ENCODE data around the gene PRAMEF17.
"Not testable (repeated sequence)": the region's sequence is repeated elsewhere in the genome, so short reads cannot be mapped to it uniquely, and the experiment has no call there.

The PRAMEF17 gene, protein sequence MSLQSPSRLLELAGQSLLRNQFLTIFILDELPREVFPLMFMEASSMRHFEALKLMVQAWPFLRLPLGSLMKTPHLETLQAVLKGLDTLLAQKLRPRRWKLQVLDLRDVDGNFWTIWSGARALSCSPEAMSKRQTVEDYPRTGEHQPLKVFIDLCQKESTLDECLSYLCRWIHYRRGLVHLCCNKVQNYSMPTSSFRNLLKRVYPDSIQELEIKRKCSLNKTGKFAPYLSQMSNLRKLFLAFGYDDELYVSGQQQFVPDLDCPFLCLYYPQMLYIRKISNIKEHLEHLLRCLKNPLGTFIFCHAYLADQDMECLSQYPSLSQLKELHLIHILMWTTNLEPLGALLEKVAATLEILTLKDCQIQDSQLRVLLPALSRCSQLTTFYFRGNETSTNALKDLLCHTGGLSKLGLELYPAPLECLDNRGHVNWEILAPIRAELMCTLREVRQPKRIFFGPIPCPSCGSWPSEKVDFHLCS

DNA sequence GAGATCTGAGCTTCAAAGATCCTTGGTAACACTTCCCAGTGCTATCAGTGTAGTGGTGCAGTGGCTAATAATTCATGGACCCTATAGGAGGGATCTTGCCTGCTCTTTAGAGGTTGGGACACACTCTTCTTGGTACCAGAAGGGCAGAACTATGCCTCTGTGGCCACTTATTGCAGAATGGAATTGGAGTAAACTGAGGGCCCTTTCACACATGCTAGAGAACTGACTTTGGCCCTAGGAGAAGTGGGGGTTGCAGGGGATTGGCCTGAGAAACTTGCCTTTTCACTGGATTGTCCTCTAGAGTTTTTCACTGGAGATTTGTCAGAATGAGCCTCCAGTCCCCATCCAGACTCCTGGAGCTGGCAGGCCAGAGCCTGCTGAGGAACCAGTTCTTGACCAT is at the start of gene PRAMEF17:
TSS of gene PRAMEF17 (plus strand) at position 301 of the 400 bp plus-strand sequence. CDS start at position 327, 26 bp downstream.
- not testable (repeated sequence) for DNase-seq

DNA sequence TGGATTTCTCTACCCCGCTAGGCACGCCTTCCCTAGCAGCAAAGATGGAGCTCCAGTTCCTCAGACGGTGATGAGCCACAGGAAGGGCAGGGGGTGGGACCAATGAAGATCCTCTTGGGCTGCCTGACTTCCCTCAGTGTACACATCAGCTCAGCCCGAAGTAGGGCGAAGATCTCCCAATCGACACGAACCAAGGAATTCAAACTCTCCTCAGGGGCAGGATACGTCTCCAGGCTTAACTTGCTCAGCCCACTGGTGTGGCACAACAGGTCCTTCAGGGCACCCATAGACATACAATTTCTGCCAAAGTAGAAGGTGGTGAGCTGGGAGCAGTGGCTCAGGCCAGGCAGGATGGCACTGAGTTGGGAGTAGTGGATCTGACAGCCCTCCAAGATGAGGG is 46.9 kb upstream of the PRAMEF17 start:
- not testable (repeated sequence) for DNase-seq

DNA sequence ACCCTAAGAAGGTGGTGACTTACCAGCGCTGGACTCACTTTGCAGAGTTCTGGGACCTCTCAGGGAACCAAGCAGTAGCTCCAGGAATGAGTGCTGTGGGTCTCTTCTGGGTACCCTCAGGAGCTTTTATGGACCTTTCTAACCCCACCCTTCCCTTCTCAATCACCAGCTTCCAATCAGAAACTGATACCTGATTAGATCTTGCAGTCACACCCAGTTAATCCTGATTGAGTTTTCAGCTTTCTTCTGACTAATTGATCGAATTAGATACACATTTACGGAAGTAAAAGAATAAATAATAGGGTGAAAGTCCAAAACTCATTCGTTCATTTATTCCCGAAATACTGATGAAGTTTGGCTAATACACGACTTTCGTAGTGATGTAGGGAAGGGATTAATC is 42.4 kb upstream of the PRAMEF17 start, which contains the start of gene PRAMEF14:
TSS of gene PRAMEF14 (minus strand) at position 101 of the 400 bp plus-strand sequence. CDS start 1,820 bp downstream, outside the sequence.
- not testable (repeated sequence) for DNase-seq

DNA sequence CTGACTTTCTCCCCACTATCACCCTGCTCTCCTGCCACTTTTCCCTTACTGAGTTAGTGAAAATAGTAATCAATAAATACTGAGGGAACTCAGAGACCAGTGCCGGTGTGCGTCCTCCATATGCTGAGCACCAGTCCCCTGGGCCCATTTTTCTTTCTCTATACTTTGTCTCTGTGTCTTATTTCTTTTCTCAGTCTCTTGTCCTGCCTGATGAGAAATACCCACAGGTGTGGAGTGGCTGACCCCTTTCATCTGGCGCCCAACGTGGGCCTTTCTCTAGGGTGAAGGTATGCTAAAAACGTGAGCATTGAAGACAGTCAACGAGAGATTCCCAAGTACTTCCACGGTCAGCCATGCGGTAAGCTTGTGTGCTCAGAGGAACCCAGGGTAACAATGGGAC is 36.0 kb upstream of the PRAMEF17 start:
- DNase-seq: not testable (repeated sequence)

DNA sequence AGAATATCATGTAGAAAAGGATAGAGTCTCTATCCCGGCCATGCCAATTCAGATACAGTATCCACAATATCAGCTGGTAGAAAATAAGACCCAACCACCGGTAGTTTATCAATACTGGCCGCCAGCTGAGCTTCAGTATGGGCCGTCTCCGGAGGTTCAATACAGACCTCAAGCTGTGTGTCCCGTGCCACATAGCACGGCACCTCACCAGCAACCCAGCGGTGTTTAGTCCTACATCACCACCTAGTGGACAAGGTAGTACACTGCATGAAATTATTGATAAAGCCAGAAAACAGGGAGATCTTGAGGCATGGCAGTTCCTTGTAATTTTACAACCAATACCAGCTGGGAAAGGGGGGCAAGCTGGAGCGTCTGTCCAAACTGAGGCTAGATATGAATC is 35.0 kb upstream of the PRAMEF17 start:
- DNase-seq: not testable (repeated sequence)

DNA sequence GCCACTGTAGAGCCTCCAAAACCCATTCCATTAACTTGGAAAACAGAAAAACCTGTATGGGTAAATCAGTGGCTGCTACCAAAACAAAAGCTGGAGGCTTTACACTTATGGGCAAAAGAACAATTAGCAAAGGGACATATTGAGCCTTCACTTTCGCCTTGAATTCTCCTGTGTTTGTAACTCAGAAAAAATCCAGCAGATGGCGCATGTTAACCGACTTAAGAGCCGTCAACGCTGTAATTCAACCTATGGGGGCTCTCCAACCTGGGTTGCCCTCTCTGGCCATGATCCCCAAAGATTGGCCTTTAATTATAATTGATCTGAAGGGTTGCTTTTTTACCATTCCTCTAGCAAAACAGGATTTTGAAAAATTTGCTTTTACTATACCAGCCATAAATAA is 32.7 kb upstream of the PRAMEF17 start:
- DNase-seq: not testable (repeated sequence)

DNA sequence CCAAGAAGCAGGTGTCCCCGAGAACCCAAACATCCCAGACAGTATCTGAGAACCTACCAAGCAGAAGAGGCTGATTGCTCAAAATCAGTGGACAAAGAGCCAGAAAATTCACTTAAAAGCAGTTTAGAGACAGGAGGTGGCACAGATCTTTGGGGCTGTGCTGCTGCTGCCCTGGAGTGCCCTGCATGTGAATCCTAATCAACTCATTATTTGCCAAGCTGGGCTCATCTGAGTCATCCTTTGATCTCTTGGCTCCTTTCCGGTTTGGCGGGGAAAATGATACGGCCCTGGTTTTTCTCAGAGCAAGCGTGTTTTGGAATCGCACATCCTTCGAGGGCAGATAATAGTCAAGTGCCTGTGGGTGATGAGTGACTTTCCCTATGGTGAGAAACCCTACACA is 27.1 kb upstream of the PRAMEF17 start:
- DNase-seq: not testable (repeated sequence)

DNA sequence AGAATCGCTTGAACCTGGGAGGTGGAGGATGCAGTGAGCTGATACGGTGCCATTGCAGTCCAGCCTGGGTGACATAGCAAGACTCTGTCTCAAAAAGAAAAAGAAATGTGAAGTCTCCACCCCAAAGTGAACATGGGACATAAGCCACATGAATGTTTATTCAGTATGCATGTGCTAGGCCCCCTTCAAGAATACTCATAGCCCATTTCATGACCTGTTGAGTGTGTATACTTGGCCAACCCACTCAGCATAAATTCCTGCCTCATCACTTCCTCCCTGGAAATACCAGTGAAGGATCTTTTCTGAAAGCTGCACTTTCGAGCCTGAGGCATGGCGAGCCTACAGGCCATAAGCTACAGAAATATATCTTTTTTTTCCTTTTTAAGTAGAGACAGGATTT is 24.5 kb upstream of the PRAMEF17 start:
- DNase-seq: not testable (repeated sequence)

DNA sequence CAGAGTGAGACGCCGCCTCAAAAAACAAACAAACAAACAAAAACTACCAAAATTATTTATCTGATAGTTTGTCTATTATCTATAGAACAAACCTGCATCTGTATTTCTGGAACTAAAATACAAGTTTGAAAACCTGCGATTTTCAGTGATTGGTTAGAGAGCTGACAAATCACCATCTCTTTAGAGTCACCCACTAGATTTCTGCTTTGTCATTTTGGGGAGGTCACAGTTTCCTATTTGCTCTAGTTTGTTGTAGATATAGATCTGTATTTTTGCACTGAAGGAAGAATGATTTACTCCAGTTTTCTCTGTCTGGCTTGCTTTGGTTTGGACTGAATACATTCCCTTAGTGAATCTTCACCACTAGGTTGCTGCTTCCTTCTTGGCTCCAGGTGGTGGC is 22.9 kb upstream of the PRAMEF17 start:
- DNase-seq: not testable (repeated sequence)

DNA sequence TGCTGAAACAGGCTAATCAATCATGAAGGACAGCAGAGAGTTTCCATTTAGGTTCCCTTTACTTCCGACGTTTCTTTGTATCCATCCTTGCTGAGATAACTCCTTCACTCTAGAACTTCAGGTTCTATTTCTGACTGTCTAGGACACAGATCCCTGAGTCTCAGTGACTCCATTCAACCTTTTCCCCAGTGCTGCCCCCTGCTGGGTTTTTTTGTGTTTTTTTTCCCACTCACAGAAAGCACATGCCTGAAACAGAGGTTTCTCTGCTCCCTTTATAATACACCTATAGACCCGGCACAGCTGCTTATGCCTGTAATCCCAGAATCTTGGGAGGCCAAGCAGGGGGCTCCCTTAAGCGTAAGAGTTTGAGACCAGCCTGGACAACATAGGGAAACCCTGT is 20.9 kb upstream of the PRAMEF17 start:
- not testable (repeated sequence) for DNase-seq

DNA sequence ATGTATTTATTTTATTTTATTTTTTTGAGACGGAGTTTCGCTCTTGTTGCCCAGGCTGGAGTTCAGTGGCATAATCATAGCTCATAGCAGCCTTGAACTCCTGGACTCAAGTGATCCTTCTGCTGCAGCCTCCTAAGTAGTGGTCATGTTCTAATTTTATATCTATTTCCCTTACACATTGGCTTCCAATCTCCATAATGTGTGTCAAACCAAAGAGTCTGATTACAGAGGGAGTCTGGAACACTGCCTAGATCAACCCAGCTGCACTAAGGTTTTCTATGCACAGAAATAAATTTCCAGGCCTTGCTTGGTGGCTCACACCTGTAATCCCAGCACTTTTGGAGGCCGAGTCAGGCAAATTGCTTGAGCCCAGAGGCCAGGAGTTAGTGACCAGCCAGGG is 10.4 kb upstream of the PRAMEF17 start:
- not testable (repeated sequence) for DNase-seq

DNA sequence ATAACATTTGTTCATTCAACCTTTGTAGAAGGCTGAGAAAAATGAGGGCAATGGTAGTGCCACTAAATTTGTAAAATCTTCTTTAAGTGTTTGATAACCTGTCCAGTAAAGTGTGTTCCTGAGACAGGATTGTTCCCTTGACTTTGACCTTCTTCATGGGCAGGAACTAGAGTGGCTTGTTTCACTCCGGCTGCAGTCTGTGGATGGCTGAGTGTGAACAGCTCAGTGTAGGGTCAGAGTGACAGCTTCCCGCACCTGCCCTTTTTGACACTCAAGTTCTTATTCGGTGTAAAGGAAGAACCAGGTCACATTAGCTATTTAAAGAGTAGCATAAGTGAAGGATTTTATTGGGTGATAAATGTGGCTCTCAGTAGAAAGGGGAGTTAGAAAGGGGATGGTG is 9.1 kb upstream of the PRAMEF17 start:
- DNase-seq: not testable (repeated sequence)

DNA sequence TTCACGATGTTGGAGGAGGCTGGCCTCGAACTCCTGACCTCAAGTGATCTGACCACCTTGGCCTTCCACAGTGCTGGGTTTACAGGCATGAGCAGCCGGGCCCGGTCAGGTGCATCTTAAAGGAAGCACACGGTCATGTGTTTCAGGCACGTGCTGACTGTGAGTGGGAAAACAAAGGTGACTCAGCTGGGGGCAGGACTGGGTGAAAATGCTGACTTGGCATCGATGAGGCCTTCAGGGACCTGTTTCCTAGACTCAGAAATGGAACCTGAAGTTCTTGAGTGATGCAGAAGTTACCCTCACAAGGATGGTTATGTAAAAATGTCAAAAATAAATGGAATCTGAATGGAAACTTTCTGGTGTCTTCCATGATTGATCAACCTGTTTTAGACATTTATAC is 3.6 kb downstream of the PRAMEF17 start:
- not testable (repeated sequence) for DNase-seq

DNA sequence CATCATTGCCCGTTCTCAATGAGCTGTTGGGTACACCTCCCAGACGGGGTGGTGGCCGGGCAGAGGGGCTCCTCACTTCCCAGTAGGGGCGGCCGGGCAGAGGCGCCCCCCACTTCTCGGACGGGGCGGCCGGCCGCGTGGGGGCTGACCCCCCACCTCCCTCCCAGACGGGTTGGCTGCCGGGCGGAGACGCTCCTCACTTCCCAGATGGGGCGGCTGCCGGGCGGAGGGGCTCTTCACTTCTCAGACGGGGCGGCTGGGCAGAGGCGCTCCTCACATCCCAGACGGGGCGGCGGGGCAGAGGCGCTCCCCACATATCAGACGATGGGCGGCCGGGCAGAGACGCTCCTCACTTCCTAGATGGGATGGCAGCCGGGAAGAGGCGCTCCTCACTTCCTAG is 5.3 kb downstream of the PRAMEF17 start:
- not testable (repeated sequence) for DNase-seq

DNA sequence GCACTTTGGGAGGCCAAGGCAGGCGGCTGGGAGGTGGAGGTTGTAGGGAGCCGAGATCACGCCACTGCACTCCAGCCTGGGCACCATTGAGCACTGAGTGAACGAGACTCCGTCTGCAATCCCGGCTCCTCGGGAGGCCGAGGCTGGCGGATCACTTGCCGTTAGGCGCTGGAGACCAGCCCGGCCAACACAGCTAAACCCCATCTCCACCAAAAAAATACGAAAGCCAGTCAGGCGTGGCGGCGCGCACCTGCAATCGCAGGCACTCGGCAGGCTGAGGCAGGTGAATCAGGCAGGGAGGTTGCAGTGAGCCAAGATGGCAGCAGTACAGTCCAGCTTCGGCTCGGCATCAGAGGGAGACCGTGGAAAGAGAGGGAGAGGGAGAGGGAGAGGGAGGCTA is 5.9 kb downstream of the PRAMEF17 start:
- not testable (repeated sequence) for DNase-seq

DNA sequence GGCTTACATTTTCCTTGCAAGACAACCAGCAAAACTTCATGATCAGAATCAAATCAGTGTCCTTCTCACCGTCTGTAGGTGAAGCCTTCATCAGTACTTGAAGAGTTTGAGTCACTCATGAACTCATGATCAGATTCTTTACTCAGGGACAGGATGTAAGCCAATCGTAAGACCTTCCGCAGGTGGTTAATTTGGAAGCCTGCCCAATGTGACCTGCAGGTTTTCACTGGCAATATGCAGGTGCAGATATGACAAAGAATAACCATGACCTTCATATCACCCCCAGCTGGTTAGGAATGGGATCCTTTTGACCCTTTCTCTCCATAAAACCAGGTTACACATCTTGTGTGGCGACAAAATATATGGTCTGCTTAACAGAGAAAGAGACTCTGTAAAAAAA is 18.4 kb downstream of the PRAMEF17 start:
- DNase-seq: no peak

DNA sequence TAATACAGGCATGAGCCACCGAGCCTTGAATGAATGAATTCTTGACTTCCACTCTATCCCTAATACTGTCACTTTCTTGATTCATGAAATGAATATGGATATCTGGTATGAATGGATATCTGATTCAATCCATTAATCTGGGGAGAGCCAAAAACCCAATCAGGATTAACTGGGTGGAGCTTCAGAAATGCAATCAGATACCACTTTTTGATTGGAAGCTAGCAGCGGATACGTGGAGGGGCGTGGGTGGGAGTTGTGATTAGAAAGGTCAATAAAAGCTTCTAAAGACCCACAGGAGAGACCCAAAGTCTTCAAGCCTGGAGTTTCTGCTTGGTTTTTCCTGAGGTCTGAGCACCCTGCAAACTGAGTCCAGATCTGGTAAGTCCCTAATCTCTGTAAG is 20.7 kb downstream of the PRAMEF17 start, which contains the start of gene PRAMEF20:
TSS of gene PRAMEF20 (plus strand) at position 301 of the 400 bp plus-strand sequence. CDS start 5,905 bp downstream, outside the sequence.
- not testable (repeated sequence) for DNase-seq

DNA sequence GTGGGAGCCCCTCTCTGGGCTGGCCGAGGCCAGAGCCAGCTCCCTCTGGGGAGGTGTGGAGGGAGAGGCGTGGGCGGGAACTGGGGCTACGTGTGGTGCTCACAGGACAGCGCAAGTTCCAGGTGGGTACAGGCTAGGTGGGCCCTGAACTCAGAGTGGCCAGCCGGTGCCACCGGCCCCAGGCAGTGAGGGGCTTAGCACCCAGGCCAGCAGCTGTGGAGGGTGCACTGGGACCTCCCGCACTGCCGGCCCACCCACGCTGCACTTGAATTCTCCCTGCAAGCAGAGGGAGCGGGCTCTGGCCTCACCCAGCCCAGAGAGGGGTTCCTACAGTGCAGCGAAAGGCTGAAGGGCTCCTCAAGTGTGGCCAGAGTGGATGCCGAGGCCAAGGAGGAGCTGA is 41.1 kb downstream of the PRAMEF17 start:
- DNase-seq: no peak

DNA sequence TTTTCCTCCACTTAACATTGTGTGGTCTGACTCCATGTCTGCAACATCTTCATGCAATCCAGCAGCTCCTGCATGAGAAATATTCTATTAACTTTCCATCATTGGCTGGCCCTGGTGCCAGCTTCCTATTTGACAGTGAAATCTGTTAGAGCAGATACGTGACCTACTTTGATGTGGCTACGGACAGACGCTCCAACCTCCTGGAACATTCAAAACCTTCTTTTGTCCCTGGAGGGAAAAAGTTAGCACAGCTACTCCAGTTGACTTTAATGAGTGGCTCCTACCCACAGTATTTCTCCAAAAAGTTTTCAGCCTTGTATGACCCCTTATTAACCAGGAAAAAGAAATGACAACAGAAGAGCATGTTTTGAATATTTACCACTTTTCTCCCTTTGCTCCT is 42.8 kb downstream of the PRAMEF17 start:
- no peak for DNase-seq

DNA sequence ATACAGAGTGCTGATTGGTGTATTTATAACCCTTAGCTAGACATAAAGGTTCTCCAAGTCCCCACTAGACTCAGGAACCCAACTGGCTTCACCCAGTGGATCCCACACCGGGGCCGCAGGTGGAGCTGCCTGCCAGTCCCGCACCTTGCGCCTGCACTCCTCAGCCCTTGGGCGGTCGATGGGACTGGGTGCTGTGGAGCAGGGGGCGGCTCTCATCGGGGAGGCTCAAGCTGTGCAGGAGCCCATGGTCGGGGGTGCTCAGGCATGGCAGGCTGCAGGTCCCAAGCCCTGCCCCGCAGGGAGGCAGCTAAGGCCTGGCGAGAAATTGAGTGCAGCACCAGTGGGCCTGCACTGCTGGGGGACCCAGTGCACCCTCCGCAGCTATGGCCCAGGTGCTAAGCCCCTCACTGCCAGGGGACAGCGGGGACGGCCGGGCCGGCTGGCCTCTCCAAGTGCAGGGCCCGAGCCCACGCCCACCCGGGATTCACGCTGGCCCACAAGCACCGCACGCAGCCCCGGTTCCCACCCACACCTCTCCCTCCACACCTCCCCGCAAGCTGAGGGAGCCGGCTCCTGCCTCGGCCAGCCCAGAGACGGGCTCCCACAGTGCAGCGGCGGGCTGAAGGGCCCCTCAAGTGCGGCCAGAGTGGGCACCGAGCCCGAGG is 44.4 kb downstream of the PRAMEF17 start:
- not testable (repeated sequence) for DNase-seq

DNA sequence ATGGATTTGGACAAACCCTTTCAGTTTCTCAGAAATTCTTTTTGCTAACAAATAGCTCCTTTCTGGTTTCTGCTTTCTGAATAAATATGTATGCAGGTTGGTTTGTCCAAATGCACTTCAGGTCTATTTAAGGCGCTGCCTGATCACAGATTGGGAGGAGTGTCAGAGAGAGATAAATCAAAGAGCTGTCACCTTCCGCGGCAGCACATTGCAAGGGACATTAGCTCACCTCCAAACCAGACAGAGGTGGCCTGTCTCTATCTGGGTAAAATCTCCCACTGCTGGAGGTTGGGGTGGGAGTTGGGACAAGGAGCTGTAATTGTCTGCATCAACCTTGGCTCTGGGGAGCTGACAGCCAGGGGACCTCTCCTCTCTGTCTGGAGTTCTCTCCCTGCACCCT is 46.0 kb downstream of the PRAMEF17 start:
- DNase-seq: no peak

DNA sequence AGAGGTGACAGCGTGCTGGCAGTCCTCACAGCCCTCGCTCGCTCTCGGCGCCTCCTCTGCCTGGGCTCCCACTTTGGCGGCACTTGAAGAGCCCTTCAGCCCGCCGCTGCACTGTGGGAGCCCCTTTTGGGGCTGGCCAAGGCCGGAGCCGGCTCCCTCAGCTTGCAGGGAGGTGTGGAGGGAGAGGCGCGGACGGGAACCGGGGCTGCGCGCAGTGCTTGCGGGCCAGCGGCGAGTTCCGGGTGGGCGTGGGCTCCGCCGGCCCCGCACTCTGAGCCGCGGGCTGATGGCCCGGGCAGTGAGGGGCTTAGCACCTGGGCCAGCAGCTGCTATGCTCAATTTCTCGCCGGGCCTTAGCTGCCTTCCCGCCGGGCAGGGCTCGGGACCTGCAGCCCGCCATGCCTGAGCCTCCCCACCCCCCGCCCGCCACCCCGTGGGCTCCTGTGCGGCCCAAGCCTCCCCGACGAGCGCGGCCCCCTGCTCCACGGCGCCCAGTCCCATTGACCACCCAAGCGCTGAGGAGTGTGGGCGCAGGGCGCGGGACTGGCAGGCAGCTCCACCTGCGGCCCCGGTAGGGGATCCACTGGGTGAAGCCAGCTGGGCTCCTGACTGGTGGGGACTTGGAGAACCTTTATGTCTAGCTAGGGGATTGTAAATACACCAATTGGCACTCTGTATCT is 49.8 kb downstream of the PRAMEF17 start:
- not testable (repeated sequence) for DNase-seq

Data from NCI-H146 (cell line).